Endothelial cell of umbilical vein (primary cell): ENCODE measurements around the gene SRSF2. TPM values are rescaled to one million over a fixed set of nuclear protein-coding genes. Genes with fewer than 3 reads are reported as not detected.

Experiments
- BruUV-seq: library from RNA; stranded (reverse); fragments of 400-500 nt; replicated peaks from 2 replicates; lab custom pipeline; 2021; lab: Mats Ljungman, UMichigan
- CTCF ChIA-PET: fragments of 300-600, 350-600 bp; sonication (Branson Sonifier 250); formaldehyde crosslinking; loops from one replicate; lab custom pipeline; 2021; ENCODE audit warnings: antibody characterized with exemption, inconsistent platforms; lab: Charles Lee
- POLR2A ChIA-PET: fragments of 300-600, 350-600 bp; sonication (Branson Sonifier 250); formaldehyde crosslinking; loops from one replicate; lab custom pipeline; 2021; ENCODE audit warnings: antibody characterized with exemption, inconsistent platforms; lab: Charles Lee
- DNase-seq: peaks from one replicate; pipeline ENCODE4 v3.0.0-alpha.2; 2011; ENCODE audit warnings: low read depth, low spot score
- FAIRE-seq: peaks from 2 replicates; lab custom pipeline; 2011; peaks lifted over from hg19 to GRCh38; lab: Jason Lieb, UNC
- H2AFZ ChIP-seq: 2 replicates; pipeline ENCODE4 v1.6.0; 2012; ENCODE audit warnings: low read depth, low read length, control low read depth, inconsistent platforms
- H3K27ac ChIP-seq: 2 replicates; pipeline ENCODE4 v1.5.1; 2011; ENCODE audit warnings: low read depth, mild to moderate bottlenecking, control low read depth, low read length, moderate library complexity; ENCODE audit not compliant: insufficient read depth
- H3K27me3 ChIP-seq, 2 experiments: 2 replicates each; pipeline versions ENCODE4 v1.6.0 to v1.6.1; 2011; ENCODE audit warnings: low read length in 2 of 2, mixed read lengths in 1 of 2; ENCODE audit not compliant: control insufficient read depth in 2 of 2, insufficient read depth in 2 of 2
- H3K36me3 ChIP-seq, 2 experiments: 2 replicates in 1 of 2; 3 replicates in 1 of 2; pipeline ENCODE4 v1.5.1; 2011; ENCODE audit warnings: low read length in 2 of 2, mild to moderate bottlenecking in 1 of 2, moderate library complexity in 1 of 2; ENCODE audit not compliant: control insufficient read depth in 2 of 2, insufficient read depth in 2 of 2; ENCODE audit errors: extremely low read depth in 1 of 2
- H3K4me1 ChIP-seq: 3 replicates; pipeline ENCODE4 v1.5.1; 2011; ENCODE audit warnings: mild to moderate bottlenecking, low read length; ENCODE audit not compliant: control insufficient read depth, insufficient read depth; ENCODE audit errors: extremely low read depth
- H3K4me2 ChIP-seq: 2 replicates; pipeline ENCODE4 v1.6.1; 2011; ENCODE audit warnings: low read length, control low read depth, mixed read lengths; ENCODE audit not compliant: insufficient read depth
- H3K4me3 ChIP-seq, 3 experiments: fragments of 200-600 bp in 1 of 3; sonication (generic), shearing (Covaris generic) in 1 of 3; replicated peaks in 1 of 3; 2 replicates each; pipeline ENCODE4 v1.5.1; 2011 to 2016; ENCODE audit warnings: control low read depth in 3 of 3, low read length in 3 of 3, mild to moderate bottlenecking in 2 of 3, inconsistent platforms in 1 of 3, low read depth in 1 of 3, moderate library complexity in 1 of 3; ENCODE audit not compliant: insufficient read depth in 1 of 3
- H3K79me2 ChIP-seq: 2 replicates; pipeline ENCODE4 v1.6.0; 2012; ENCODE audit warnings: low read length, inconsistent platforms; ENCODE audit not compliant: control insufficient read depth, insufficient read depth
- H3K9ac ChIP-seq: replicated peaks from 2 replicates; pipeline ENCODE3; 2011; ENCODE audit warnings: low read length, control low read depth; ENCODE audit not compliant: insufficient read depth; ENCODE audit errors: extremely low read depth
- H3K9me1 ChIP-seq: replicated peaks from 3 replicates; pipeline ENCODE4 v1.6.0; 2011; ENCODE audit warnings: mild to moderate bottlenecking, low read length; ENCODE audit not compliant: control insufficient read depth, insufficient read depth; ENCODE audit errors: extremely low read depth
- H3K9me3 ChIP-seq: replicated peaks from 2 replicates; pipeline ENCODE4 v1.5.1; 2012; ENCODE audit warnings: low read length, inconsistent platforms; ENCODE audit not compliant: control insufficient read depth, insufficient read depth
- H4K20me1 ChIP-seq: replicated peaks from 2 replicates; pipeline ENCODE3; 2011; ENCODE audit warnings: mild to moderate bottlenecking, low read length; ENCODE audit not compliant: control insufficient read depth, insufficient read depth; ENCODE audit errors: extremely low read depth
- JUN ChIP-seq: IDR thresholded peaks from 2 replicates; pipeline ENCODE4 v1.6.1; 2011; ENCODE audit warnings: borderline replicate concordance, low read depth; ENCODE audit not compliant: insufficient read length, insufficient read depth
- MYC ChIP-seq: IDR thresholded peaks from one replicate; pipeline ENCODE4 v1.6.1; 2011; ENCODE audit warnings: mild to moderate bottlenecking, low read depth, low read length
- dilution Hi-C: fragments of 300-500 bp; cut with MboI; formaldehyde crosslinking; loops from one replicate; pipeline ENCODE4 v1.15.0; 2019; ENCODE audit warnings: low sequenced_read_pairs; ENCODE audit not compliant: extremely low pct_ligation_motif_present
- intact Hi-C: fragments of 100-400 bp; cut with micrococcal nuclease; formaldehyde crosslinking; loops from one replicate; pipeline ENCODE4 v1.10.0; 2022
- polyA plus RNA-seq, 4 experiments: library from polyadenylated mRNA; depleted of rRNA in 3 of 4; stranded (reverse) in 3 of 4; unstranded in 1 of 4; fragments of >200 nt; gene quantifications; 2 replicates each; pipeline versions ENCODE4 v1.2.1 to v1.2.3, GENCODE V29; 2011 to 2012; ENCODE audit warnings: missing spikeins in 1 of 4
- total RNA-seq: library from RNA; stranded (reverse); gene quantifications from 2 replicates; pipeline ENCODE4 v1.2.3, GENCODE V29; 2021
- TF ChIP-seq, protein P1 (sequence below), 2 donors: IDR thresholded peaks; 1 replicate in 1 of 2; 2 replicates in 1 of 2; pipeline ENCODE4 v1.5.1; 2011; ENCODE audit warnings: low read length in 2 of 2, mild to moderate bottlenecking in 2 of 2, moderate library complexity in 2 of 2, control low read depth in 1 of 2, inconsistent platforms in 1 of 2, low read depth in 1 of 2; ENCODE audit not compliant: insufficient read depth in 1 of 2; ENCODE audit errors: extremely low read depth in 1 of 2
- TF ChIP-seq, protein P2 (sequence below): IDR thresholded peaks from 2 replicates; pipeline ENCODE4 v1.6.1; 2011; ENCODE audit not compliant: insufficient read depth, insufficient read length

Gene SRSF2
- total and polyA plus RNA-seq, 2 donors (not counting 3 experiments of a cell fraction or from before 2014, with no cell fraction given): 283 to 307 TPM

DNA sequence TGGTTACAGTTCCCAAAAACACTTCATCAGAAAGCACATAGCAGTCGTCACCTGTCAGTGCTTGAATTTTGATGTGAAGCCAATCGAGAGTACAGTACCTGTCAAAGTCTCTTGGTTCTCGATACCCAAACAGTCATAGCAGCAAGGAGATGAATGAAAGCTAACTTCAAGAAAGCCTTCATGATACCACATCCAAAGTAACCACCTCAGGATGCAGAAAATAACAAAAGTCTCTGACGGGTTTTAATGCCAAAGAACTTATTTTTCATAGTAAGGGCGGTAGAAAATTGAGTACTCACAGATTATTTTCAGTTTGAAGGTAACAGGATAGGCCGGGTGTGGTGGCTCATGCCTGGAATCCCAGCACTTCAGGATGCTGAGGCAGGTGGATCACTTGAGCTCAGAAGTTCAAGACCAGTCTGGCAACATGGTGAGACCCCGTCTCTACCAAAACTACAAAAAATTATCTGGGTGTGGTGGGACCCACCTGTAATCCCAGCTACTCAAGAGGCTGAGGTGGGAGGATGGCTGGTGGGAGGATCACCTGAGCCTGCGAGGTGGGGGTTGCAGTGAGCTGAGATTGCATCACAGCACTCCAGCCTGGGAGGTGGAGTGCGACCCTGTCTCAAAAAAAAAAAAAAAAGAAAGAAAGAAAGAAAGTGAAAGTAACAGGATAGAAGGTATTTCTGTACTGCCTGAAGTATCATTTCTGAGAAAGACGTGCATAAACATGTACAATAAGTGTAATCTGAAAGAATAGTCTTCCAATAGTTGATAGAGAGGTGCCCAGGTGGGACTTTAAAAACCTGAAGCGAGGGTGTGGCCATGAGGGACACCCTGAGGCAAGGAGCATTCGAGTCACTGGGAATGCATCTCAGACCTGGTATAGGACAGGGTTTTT lies 16.2 kb upstream of the SRSF2 start:
- H3K9me3 ChIP-seq: no peaks in the 10 kb centered on the region
- no peak for TF ChIP-seq JUN
- no peak for TF ChIP-seq MYC
- TF ChIP-seq, protein P1, sequence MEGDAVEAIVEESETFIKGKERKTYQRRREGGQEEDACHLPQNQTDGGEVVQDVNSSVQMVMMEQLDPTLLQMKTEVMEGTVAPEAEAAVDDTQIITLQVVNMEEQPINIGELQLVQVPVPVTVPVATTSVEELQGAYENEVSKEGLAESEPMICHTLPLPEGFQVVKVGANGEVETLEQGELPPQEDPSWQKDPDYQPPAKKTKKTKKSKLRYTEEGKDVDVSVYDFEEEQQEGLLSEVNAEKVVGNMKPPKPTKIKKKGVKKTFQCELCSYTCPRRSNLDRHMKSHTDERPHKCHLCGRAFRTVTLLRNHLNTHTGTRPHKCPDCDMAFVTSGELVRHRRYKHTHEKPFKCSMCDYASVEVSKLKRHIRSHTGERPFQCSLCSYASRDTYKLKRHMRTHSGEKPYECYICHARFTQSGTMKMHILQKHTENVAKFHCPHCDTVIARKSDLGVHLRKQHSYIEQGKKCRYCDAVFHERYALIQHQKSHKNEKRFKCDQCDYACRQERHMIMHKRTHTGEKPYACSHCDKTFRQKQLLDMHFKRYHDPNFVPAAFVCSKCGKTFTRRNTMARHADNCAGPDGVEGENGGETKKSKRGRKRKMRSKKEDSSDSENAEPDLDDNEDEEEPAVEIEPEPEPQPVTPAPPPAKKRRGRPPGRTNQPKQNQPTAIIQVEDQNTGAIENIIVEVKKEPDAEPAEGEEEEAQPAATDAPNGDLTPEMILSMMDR (IDR thresholded peaks at IDR 0.05; ENCODE audit: extremely low read depth in 1 of 2, insufficient read depth in 1 of 2, low read depth in 1 of 2, low read length in 2 of 2): no peak
- TF ChIP-seq, protein P2, sequence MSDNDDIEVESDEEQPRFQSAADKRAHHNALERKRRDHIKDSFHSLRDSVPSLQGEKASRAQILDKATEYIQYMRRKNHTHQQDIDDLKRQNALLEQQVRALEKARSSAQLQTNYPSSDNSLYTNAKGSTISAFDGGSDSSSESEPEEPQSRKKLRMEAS: no peak
- no peaks in the 10 kb centered on the region for H3K27me3 ChIP-seq
- DNase-seq: no peak
- H2AFZ ChIP-seq: no peak overlapping the region
- H3K9me1 ChIP-seq: no peaks in the 10 kb centered on the region
- H3K4me1 ChIP-seq: no peaks in the 10 kb centered on the region
- no TSS peak for BruUV-seq
- CTCF ChIA-PET: interaction anchor here (0.6 kb wide), 1 partner anchor 14 kb away, joined by 3 read pairs; no protein-coding TSS in a partner anchor
- FAIRE-seq: no peak
- H3K4me3 ChIP-seq: no peak overlapping the region
- no peak overlapping the region for H3K27ac ChIP-seq
- no peaks in the 10 kb centered on the region for H3K79me2 ChIP-seq
- H4K20me1 ChIP-seq: no peaks in the 10 kb centered on the region
- POLR2A ChIA-PET: no interaction called here
- intact Hi-C loops (no loop called here), dilution Hi-C loops (no loop called here)
- no peak overlapping the region for H3K4me2 ChIP-seq
- H3K9ac ChIP-seq: no peak overlapping the region
- no peaks in the 10 kb centered on the region for H3K36me3 ChIP-seq
